ENCODE data around the gene CNOT1. TPM values are rescaled to one million over a fixed set of nuclear protein-coding genes. Genes with fewer than 3 reads are reported as not detected.

The CNOT1 gene
- total and polyA plus RNA-seq, 10 of the 15 experiments (the other 5 are each of a cell fraction or from before 2014, with no cell fraction given) = 101 to 246 (median 175) TPM

- TF ChIP-seq NKRF (conservative IDR thresholded peaks at IDR 0.05) = no peak
- TF ChIP-seq RB1 (IDR thresholded peaks at IDR 0.05; ENCODE audit: borderline replicate concordance) = no peak
- no peak for TF ChIP-seq SIX5 (IDR thresholded peaks at IDR 0.05; ENCODE audit: low read depth, low read length, severe bottlenecking)
- no peak for TF ChIP-seq BMI1 (IDR thresholded peaks at IDR 0.05; ENCODE audit: borderline replicate concordance)
- no peak for TF ChIP-seq ZZZ3 (IDR thresholded peaks at IDR 0.05; ENCODE audit: control insufficient read depth, insufficient read length, low read depth)
- no peak for TF ChIP-seq ZNF687 (IDR thresholded peaks at IDR 0.05)
- TF ChIP-seq ELK1 (IDR thresholded peaks at IDR 0.05; ENCODE audit: low read depth, low read length) = no peak
- TF ChIP-seq NRF1 (conservative IDR thresholded peaks at IDR 0.05; ENCODE audit: low read depth, low read length) = no peak
- no peak for TF ChIP-seq BHLHE40 (IDR thresholded peaks at IDR 0.05; ENCODE audit: borderline replicate concordance in 1 of 2, low read depth in 2 of 2, low read length in 1 of 2)
Measured at GRCh38 chr16:58507963-58508670, 121.5 kb downstream of the CNOT1 start (continued).
